Psoas muscle (tissue), 8 donors: ENCODE measurements around the gene CDK6. TPM values are rescaled to one million over a fixed set of nuclear protein-coding genes. Genes with fewer than 3 reads are reported as not detected.

ENCODE experiments used
- ATAC-seq, 4 donors: fragments of 200-7000 bp; cut with Tn5 transposase; one replicate each; pipeline ENCODE4 v1.9.1; 2020; ENCODE audit warnings: moderate library complexity in 3 of 4, mild to moderate bottlenecking in 2 of 4
- DNase-seq, 2 donors: peaks; one replicate each; pipeline ENCODE4 v3.0.0-alpha.2; 2020
- H3K27ac ChIP-seq: fragments of 200-600 bp; one replicate; pipeline ENCODE4 v1.8.0; 2022
- H3K27me3 ChIP-seq, 3 donors: fragments of 200-600 bp in 1 of 3; one replicate each; pipeline versions ENCODE4 v1.6.1 to v1.8.0; 2013 to 2022; ENCODE audit warnings: low read length in 2 of 3, mild to moderate bottlenecking in 2 of 3, moderate library complexity in 1 of 3; ENCODE audit not compliant: insufficient read depth in 3 of 3
- H3K36me3 ChIP-seq, 2 donors: fragments of 200-600 bp in 1 of 2; one replicate each; pipeline versions ENCODE4 v1.6.1 to v1.8.0; 2013 to 2022; ENCODE audit warnings: low read depth in 1 of 2, mild to moderate bottlenecking in 1 of 2, moderate library complexity in 1 of 2; ENCODE audit not compliant: insufficient read depth in 1 of 2
- H3K4me1 ChIP-seq: fragments of 200-600 bp; one replicate; pipeline ENCODE4 v1.8.0; 2022
- H3K4me3 ChIP-seq: fragments of 200-600 bp; one replicate; pipeline ENCODE4 v1.8.0; 2022; ENCODE audit warnings: mild to moderate bottlenecking
- H3K9me3 ChIP-seq: fragments of 200-600 bp; one replicate; pipeline ENCODE4 v1.8.0; 2022
- WGBS, 3 donors: extraction: QIAGEN DNeasy Blood & Tissue Kit; methylation state at CpG; one replicate each; pipeline versions ENCODE4 v1.1.6 to v1.1.7; 2013; 5-methylcytosine and 5-hydroxymethylcytosine counted together
- intact Hi-C, 2 donors: fragments of 100-400 bp; cut with DNase I; formaldehyde crosslinking; loops; one replicate each; pipeline versions ENCODE4 v1.11.0 to v1.14.2; 2022
- polyA plus RNA-seq, 3 donors: library from polyadenylated mRNA; stranded (reverse); fragments of 200-250 nt; gene quantifications; one replicate each; pipeline ENCODE4 v1.2.3, GENCODE V29; 2013
- total RNA-seq, 4 donors: library from RNA; stranded (reverse); fragmentation: NEBNext Ultra II Directional in 2 of 4; extraction: Animal tissue kit (Norgen Biotek cat#: 25700) in 2 of 4; gene quantifications; one replicate each; pipeline versions ENCODE4 v1.2.1 to v1.2.4, GENCODE V29; 2021 to 2023
- TF ChIP-seq, protein P1 (sequence below): fragments of 200-600 bp; IDR thresholded peaks from one replicate; pipeline ENCODE4 v1.8.0; 2022; ENCODE audit warnings: antibody characterized with exemption
- donor health status: healthy with polysubstance abuse.
- donor health status: DM: no; HTN: no; CAD: no; lungs with moderate emphysema.
- donor health status: Bipolar disorder and iron deficiency.
- donor health status: healthy.
- donor health status: DM: yes; HTN: yes; CAD: no.
- donor health status: DM: no; HTN: no; CAD: no.
- donor health status: DM: no; HTN: no; CAD: no.
- donor health status: DM: yes; HTN: yes; CAD: no.

CDK6 gene
- total and polyA plus RNA-seq, 7 donors: 0.39 to 8.0 (median 3.2) TPM

- TF ChIP-seq, protein P1, sequence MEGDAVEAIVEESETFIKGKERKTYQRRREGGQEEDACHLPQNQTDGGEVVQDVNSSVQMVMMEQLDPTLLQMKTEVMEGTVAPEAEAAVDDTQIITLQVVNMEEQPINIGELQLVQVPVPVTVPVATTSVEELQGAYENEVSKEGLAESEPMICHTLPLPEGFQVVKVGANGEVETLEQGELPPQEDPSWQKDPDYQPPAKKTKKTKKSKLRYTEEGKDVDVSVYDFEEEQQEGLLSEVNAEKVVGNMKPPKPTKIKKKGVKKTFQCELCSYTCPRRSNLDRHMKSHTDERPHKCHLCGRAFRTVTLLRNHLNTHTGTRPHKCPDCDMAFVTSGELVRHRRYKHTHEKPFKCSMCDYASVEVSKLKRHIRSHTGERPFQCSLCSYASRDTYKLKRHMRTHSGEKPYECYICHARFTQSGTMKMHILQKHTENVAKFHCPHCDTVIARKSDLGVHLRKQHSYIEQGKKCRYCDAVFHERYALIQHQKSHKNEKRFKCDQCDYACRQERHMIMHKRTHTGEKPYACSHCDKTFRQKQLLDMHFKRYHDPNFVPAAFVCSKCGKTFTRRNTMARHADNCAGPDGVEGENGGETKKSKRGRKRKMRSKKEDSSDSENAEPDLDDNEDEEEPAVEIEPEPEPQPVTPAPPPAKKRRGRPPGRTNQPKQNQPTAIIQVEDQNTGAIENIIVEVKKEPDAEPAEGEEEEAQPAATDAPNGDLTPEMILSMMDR: no peak
- H3K4me3 ChIP-seq: no peak overlapping the region
- no peaks in the 10 kb centered on the region for H3K27me3 ChIP-seq
- no peaks in the 10 kb centered on the region for H3K36me3 ChIP-seq
- intact Hi-C loops: no loop called here
- no peaks in the 10 kb centered on the region for H3K9me3 ChIP-seq
- H3K27ac ChIP-seq: peak overlapping the region; percentile 7
- peaks cover 13% of the 10 kb centered on the region for H3K4me1 ChIP-seq
- DNase-seq (no peak), ATAC-seq (no peak)
These were observed 27.0 kb downstream of the CDK6 start for GRCh38 chr7:92809397-92809759.

GRCh38 chr7:92808635-92809034, 27.7 kb downstream of the CDK6 start:
- Histone ChIP-seq H3K4me3 (no peak overlapping the region), H3K27me3 (no peaks in the 10 kb centered on the region), H3K4me1 (peaks cover 13% of the 10 kb centered on the region), H3K9me3 (no peaks in the 10 kb centered on the region), H3K36me3 (no peaks in the 10 kb centered on the region), H3K27ac (no peak overlapping the region)
- DNase-seq: no peak
- intact Hi-C loops: no loop called here
- TF ChIP-seq, protein P1: no peak
- no peak for ATAC-seq

- WGBS, 3 donors: 91 to 94% (median 91%) methylated on average over 2 of the region's 2 CpGs
- Histone ChIP-seq H3K36me3 (no peaks in the 10 kb centered on the region), H3K27me3 (no peaks in the 10 kb centered on the region), H3K27ac (no peak overlapping the region), H3K9me3 (no peaks in the 10 kb centered on the region), H3K4me1 (peaks cover 13% of the 10 kb centered on the region), H3K4me3 (no peak overlapping the region)
- TF ChIP-seq, protein P1: no peak
- ATAC-seq (no peak), DNase-seq (no peak)
- intact Hi-C loops: no loop called here
These were observed 28.4 kb downstream of the CDK6 start for GRCh38 chr7:92808006-92808405.

DNA sequence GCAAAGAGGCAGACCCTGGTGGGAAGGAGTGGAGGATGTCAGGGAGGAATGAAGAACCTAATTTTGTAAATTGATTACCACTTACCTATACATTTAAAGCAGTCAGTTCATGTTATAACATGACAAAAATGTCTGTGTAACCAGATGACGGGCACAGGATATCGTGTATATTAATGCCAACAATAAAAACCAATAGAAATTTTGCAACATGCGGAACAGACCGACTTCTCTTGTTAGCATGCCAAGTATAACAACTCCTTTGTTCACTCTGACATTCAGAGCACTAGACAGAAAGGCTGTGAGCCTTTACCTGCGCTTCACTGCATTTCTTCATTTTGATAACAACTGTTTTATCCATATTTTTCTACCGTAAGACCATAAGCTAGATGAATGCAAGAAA, 29.9 kb downstream of the CDK6 start:
- 77 to 88% (median 78%) methylated on average over 6 of the region's 6 CpGs for WGBS, 3 donors
- Histone ChIP-seq H3K27me3 (no peaks in the 10 kb centered on the region), H3K4me3 (no peak overlapping the region), H3K36me3 (no peaks in the 10 kb centered on the region), H3K9me3 (no peaks in the 10 kb centered on the region), H3K27ac (no peak overlapping the region), H3K4me1 (peaks cover 13% of the 10 kb centered on the region)
- ATAC-seq (no peak), DNase-seq (no peak)
- TF ChIP-seq, protein P1: no peak
- intact Hi-C loops: no loop called here

DNA sequence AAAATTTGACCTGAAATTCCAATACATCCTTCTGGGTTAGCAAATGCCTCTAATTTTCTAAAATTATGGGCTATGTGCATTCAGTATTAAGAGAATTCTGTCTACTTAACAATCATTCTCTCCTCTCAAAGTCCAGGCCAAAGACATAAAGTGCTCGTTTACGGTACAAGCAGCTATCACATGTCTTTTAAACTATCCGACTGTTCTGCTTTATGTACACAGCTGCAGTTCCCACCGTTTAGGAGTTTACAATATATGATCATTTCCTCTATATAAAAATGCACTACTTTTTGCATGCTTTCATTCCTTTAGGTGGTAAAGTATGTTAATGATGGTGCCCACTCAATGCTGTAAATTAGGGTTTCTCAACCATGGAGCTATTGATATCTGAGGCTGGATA, 34.0 kb downstream of the CDK6 start:
- 63 to 70% (median 63%) methylated on average over 4 of the region's 4 CpGs for WGBS, 3 donors

More for the DNA sequence above, 34.0 kb downstream of the CDK6 start:
- Histone ChIP-seq H3K9me3 (no peaks in the 10 kb centered on the region), H3K27me3 (no peaks in the 10 kb centered on the region), H3K4me3 (no peak overlapping the region), H3K36me3 (no peaks in the 10 kb centered on the region), H3K4me1 (no peaks in the 10 kb centered on the region), H3K27ac (no peak overlapping the region)
- ATAC-seq: no peak
- intact Hi-C loops: no loop called here
- no peak for DNase-seq
- TF ChIP-seq, protein P1: no peak
